DMS153 treated with DMSO at 0.1 percent for 48 hours (cell line): ENCODE measurements around the gene INPP5F.

Experiments
- DNase-seq: peaks from one replicate; lab custom pipeline; 2025; ENCODE audit not compliant: unreplicated experiment; lab: John Stamatoyannopoulos, UW

The INPP5F gene

GRCh38 chr10:119817991-119818888 lies 92.4 kb downstream of the INPP5F start:
- no peak for DNase-seq

- no peak for DNase-seq
Measured at GRCh38 chr10:119818889-119819270, 93.0 kb downstream of the INPP5F start.

- no peak for DNase-seq
Measured at GRCh38 chr10:119821182-119821581, 95.3 kb downstream of the INPP5F start.

- DNase-seq = no peak
Measured at GRCh38 chr10:119824299-119824698, 98.4 kb downstream of the INPP5F start.

- DNase-seq = no peak
Measured at GRCh38 chr10:119826771-119827170, 100.9 kb downstream of the INPP5F start.

GRCh38 chr10:119827430-119827829 lies 101.6 kb downstream of the INPP5F start:
- DNase-seq = no peak

- no peak for DNase-seq
Measured at GRCh38 chr10:119829429-119829828, 103.6 kb downstream of the INPP5F start.

GRCh38 chr10:119830851-119831250 lies 105.0 kb downstream of the INPP5F start:
- DNase-seq = no peak

- DNase-seq = no peak
Measured at GRCh38 chr10:119831656-119832055, 105.8 kb downstream of the INPP5F start.

GRCh38 chr10:119832951-119833350 lies 107.1 kb downstream of the INPP5F start:
- no peak for DNase-seq

GRCh38 chr10:119834188-119834587 lies 108.3 kb downstream of the INPP5F start:
- DNase-seq = no peak

- DNase-seq = no peak
Measured at GRCh38 chr10:119845656-119846055, 119.8 kb downstream of the INPP5F start.

- DNase-seq = no peak
Measured at GRCh38 chr10:119849031-119849789, 123.4 kb downstream of the INPP5F start.

- DNase-seq = no peak
Measured at GRCh38 chr10:119849944-119850343, 124.1 kb downstream of the INPP5F start.

- DNase-seq = no peak
Measured at GRCh38 chr10:119852277-119852676, 126.4 kb downstream of the INPP5F start.

- DNase-seq = no peak
Measured at GRCh38 chr10:119852822-119853221, 127.0 kb downstream of the INPP5F start.

GRCh38 chr10:119853574-119853973 lies 127.7 kb downstream of the INPP5F start:
- DNase-seq = no peak

- DNase-seq = no peak
Measured at GRCh38 chr10:119858063-119858462, 132.2 kb downstream of the INPP5F start.

- DNase-seq = peak; percentile 18
Measured at GRCh38 chr10:119859420-119860258, 133.8 kb downstream of the INPP5F start.

- no peak for DNase-seq
Measured at GRCh38 chr10:119860866-119861607, 135.2 kb downstream of the INPP5F start.

- no peak for DNase-seq
Measured at GRCh38 chr10:119862524-119862923, 136.7 kb downstream of the INPP5F start.
